Right lobe of liver (tissue), 6 donors: ENCODE results near the gene CBS. TPM values are rescaled to one million over a fixed set of nuclear protein-coding genes. Genes with fewer than 3 reads are reported as not detected.

ENCODE experiments used
- ATAC-seq, 4 donors: fragments of 200-7000 bp; cut with Tn5 transposase; one replicate each; pipeline ENCODE4 v1.9.1; 2020; ENCODE audit warnings: mild to moderate bottlenecking in 4 of 4, moderate library complexity in 4 of 4
- DNase-seq, 3 donors: peaks; one replicate each; pipeline ENCODE4 v3.0.0-alpha.2; 2020
- H3K27ac ChIP-seq, 3 donors: fragments of 200-600 bp; one replicate each; pipeline ENCODE4 v1.8.0; 2022
- H3K27me3 ChIP-seq, 2 donors: fragments of 200-600 bp; one replicate each; pipeline ENCODE4 v1.8.0; 2022
- H3K36me3 ChIP-seq, 4 donors: fragments of 200-600 bp; sonication (generic) in 1 of 4; one replicate each; pipeline versions ENCODE4 v1.5.1 to v1.8.0; 2017 to 2022; ENCODE audit warnings: control low read depth in 1 of 4
- H3K4me1 ChIP-seq, 4 donors: fragments of 200-600 bp; sonication (generic) in 1 of 4; one replicate each; pipeline versions ENCODE4 v1.5.1 to v1.8.0; 2017 to 2022; ENCODE audit warnings: control low read depth in 1 of 4
- H3K4me3 ChIP-seq, 3 donors: fragments of 200-600 bp; one replicate each; pipeline ENCODE4 v1.8.0; 2022
- H3K9me3 ChIP-seq, 4 donors: fragments of 200-600 bp; sonication (generic) in 1 of 4; one replicate each; pipeline versions ENCODE4 v1.5.1 to v1.8.0; 2017 to 2022; ENCODE audit warnings: control low read depth in 1 of 4
- CTCF ChIP-seq, 4 donors: fragments of 200-600 bp in 3 of 4; fragments of 450-650 bp in 1 of 4; IDR thresholded peaks; one replicate each; pipeline versions ENCODE4 v1.5.1 to v1.8.0; 2016 to 2022; ENCODE audit warnings: antibody characterized with exemption in 4 of 4, mild to moderate bottlenecking in 2 of 4
- POLR2A ChIP-seq: fragments of 450-650 bp; IDR thresholded peaks from one replicate; pipeline ENCODE4 v1.6.1; 2017; ENCODE audit warnings: antibody characterized with exemption, mild to moderate bottlenecking
- WGBS: methylation state at CpG from one replicate; pipeline ENCODE4 v1.1.6; 2018; ENCODE audit warnings: low coverage, low lambda C conversion rate; ENCODE audit not compliant: insufficient coverage; ENCODE audit errors: missing lambda C conversion rate; 5-methylcytosine and 5-hydroxymethylcytosine counted together
- intact Hi-C, 2 donors: fragments of 100-400 bp; cut with DNase I; formaldehyde crosslinking; loops; one replicate each; pipeline versions ENCODE4 v1.11.2 to v1.14.1; 2022
- total RNA-seq, 6 experiments: library from RNA; depleted of rRNA in 2 of 6; stranded (reverse); fragments of >200 nt in 2 of 6; fragmentation: NEBNext Ultra II Directional in 3 of 6; extraction: Animal tissue kit (Norgen Biotek cat#: 25700) in 3 of 6; gene quantifications; one replicate each; pipeline versions ENCODE4 v1.1.0 to v1.2.4, GENCODE V29; 2016 to 2023
- donor health status: DM: no; HTN: yes; CAD: no.
- donor health status: DM: no; HTN: no; CAD: no.
- donor health status: DM: no; HTN: no; CAD: no.
- donor health status: DM: no; HTN: yes; CAD: no.
- donor health status: DM: no; HTN: yes; CAD: no.

The CBS gene
- total RNA-seq, 6 experiments from 2014 or later = 63.5 to 355 (median 222) TPM

GRCh38 chr21:43004926-43005325 is 70.7 kb downstream of the CBS start:
- Histone ChIP-seq H3K4me1 (no peaks in the 10 kb centered on the region), H3K27ac (no peak overlapping the region), H3K4me3 (no peak overlapping the region), H3K27me3 (no peaks in the 10 kb centered on the region), H3K36me3 (peaks cover 0 to 16% (median 5%) of the 10 kb centered on the region in 4 donors), H3K9me3 (peaks cover 0 to 1% (median 0%) of the 10 kb centered on the region in 4 donors)
- ATAC-seq (no peak), DNase-seq (peak in 1 of 3 donors; percentile 62)
- no peak for TF ChIP-seq CTCF (IDR thresholded peaks at IDR 0.05)
- TF ChIP-seq POLR2A = no peak
- intact Hi-C loops = no loop called here
- WGBS = 63% methylated on average over 6 of the region's 8 CpGs

Other genes starting within 250 kb of the CBS start
- gene WDR4, start 196.3 kb downstream of the CBS start, total RNA-seq = 10 to 100 TPM in 1 of 6 experiments, 1 to 10 TPM in 5; 6.3 to 10.5 (median 8.0) TPM
- 10 to 100 TPM; 18.9 to 39.1 (median 23.6) TPM for gene NDUFV3, start 182.5 kb downstream of the CBS start, total RNA-seq
- under 1 TPM in 2 of 6 experiments, not detected in 4; 0.09 to 0.10 TPM for gene ERVH48-1, start 150.2 kb downstream of the CBS start, total RNA-seq
- 1 to 10 TPM; 6.2 to 9.5 (median 7.4) TPM for gene PKNOX1, start 101.3 kb downstream of the CBS start, total RNA-seq
- gene U2AF1, start 31.7 kb upstream of the CBS start, total RNA-seq = 10 to 100 TPM in 4 of 6 experiments, 1 to 10 TPM in 2; 9.6 to 18.6 (median 14.0) TPM
- 10 to 100 TPM in 2 of 6 experiments, under 1 TPM in 2, not detected in 2; 0.80 to 17.2 (median 5.7) TPM for gene CRYAA, start 93.2 kb upstream of the CBS start, total RNA-seq